GM21737 (cell line): ENCODE measurements around the gene EML5.

Source experiments
- ATAC-seq: cut with Tn5 transposase; IDR thresholded peaks from one replicate; pipeline ENCODE4 v1.9.1; 2021; ENCODE audit warnings: mild to moderate bottlenecking, moderate library complexity; ENCODE audit not compliant: unreplicated experiment

EML5 gene

GRCh38 chr14:88733121-88733520 is 59.6 kb downstream of the EML5 start:
- no peak for ATAC-seq

DNA sequence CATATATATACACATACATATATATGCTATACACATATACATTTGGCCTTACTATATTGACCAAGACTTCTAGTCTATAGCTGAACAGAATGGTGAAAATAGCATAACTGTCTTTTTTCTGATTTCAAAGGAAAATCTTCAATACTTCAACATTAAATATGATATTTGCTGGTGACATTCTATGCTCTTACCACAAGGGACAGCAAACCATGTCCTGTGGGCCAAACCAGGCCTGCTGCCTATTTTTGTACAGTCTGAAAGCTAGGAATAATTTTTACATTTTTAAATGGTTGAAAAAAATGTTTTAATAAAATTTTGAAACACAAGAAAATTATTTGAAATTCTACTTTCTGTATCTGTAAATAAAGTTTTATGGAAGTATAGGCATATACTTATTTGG is 63.6 kb downstream of the EML5 start:
- ATAC-seq, result no peak

DNA sequence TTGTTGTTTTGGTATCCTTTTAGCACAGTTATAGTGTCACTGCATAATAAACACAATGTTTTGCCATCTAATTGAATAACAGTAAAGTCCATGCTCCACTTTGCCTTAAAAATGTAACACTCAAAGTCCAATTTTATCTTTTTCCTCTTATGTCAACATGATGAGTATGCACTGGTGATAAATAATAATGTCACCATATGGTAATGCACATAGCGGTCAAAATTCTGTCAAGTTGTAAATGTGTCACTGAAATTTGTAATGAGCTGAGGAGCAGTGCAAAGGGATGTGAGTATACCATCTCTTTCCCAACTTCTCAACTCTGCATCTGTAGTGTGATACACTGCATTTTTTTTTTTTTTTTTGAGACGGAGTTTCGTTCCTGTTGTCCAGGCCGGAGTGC is 65.7 kb downstream of the EML5 start:
- ATAC-seq, result no peak

DNA sequence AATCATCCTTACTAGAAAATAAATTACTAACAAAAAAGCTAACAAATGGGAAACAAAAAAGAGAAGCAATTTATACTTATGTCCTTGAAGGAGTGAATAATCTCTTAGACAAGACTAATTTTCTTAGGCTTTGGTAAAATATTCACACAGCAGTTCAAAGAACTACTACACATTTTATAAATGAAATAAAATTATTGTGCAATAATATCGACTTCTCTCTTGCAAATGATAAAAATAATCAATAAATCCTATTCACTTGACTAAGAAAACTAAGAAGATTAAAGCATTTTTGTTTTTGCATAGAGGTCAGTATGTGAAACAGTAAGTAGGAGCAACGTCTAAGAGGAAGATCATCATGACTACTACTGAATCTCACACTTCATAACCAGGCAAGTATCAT is 82.0 kb downstream of the EML5 start:
- no peak for ATAC-seq

DNA sequence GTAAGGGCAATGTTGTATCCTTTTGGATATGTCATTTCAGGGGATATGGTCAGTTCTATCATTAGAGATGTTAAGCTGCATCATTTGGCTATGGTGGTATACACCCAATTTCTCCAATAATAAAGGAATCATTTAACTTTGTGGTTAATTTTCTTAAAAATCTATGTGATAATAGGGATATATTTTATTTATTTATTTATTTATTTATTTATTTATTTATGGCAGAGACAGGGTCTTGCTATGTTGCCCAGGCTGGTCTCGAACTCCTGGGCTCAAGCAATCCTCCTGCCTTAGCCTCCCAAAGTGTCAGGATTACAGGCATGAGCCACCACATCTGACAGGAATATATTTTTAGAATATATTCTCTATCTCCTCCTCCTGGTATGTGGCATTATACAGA is 85.7 kb downstream of the EML5 start:
- ATAC-seq, result no peak

DNA sequence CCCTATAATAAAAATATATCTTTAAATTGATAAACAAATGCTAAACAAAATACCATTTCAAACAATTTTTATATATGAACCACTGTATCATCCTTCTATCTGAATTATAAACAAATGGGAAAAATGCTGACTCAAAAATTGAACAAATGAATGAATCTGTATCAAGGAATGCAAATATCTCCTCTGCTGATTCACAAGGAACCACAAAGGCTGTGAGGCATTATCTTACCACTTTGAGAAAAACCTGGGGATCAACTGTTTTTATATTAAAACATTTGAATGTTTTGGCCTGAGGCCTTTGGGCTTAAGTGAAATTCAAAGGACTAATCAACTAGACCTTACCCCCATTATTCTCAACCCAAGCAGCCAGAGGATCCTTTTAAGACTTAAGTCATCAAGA is 86.3 kb downstream of the EML5 start:
- no peak for ATAC-seq

DNA sequence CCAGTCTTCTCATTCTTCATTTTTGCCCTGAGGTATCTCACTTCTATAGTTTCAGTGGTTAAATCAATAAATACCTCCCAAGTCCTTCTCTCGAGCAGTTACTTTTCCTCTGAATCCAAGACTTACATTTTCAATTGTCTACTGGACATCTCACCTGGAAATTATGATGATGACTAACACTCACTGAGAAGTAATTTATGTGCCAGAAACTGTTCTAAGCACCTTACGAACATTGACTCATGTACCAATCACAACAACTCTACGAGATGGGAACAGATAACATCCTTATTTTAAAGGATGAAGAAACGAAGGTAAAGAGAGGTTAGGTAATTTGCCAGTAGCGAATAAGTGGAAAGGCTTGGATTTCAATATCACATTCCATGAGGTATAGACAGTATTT is 94.1 kb downstream of the EML5 start:
- ATAC-seq, result no peak

DNA sequence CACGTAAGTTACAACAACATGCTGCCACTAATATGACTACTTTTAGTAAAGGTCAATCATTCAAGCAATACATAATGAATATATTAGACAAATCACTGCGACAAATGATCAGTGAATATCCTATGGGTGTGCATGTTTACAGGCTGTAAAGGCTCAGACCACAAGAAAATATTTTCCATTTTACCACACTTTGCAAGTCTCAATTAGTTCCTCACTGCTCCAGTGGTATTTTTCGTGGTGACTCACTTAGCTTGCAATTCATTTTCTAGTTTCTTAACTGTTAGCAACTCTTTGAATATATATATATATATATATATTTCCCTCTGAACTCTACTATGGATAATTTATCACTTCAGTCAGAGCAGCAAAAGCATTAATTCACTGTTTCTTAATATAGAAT is 96.9 kb downstream of the EML5 start:
- no peak for ATAC-seq

- ATAC-seq, result no peak
Measured at GRCh38 chr14:88688386-88688785, 104.4 kb downstream of the EML5 start.

DNA sequence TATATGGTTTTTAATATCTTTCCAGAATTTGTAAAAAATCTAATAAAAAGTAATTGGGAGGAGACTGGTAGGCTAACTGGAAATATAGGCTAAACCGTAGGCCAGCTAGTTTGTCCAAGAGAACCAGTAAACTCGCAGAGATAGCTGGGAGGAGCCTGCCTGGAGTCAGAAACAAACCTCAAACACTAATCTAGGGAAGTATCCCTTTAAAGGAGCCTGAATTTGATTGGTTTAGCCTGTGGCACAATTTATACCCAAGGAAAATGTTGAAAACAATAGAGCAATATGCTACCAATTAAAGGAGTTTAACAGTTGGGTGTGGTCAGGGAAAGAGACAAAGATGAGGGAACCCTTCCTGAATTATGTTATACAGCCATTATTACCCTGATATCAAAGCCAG is 109.6 kb downstream of the EML5 start:
- ATAC-seq, result no peak

DNA sequence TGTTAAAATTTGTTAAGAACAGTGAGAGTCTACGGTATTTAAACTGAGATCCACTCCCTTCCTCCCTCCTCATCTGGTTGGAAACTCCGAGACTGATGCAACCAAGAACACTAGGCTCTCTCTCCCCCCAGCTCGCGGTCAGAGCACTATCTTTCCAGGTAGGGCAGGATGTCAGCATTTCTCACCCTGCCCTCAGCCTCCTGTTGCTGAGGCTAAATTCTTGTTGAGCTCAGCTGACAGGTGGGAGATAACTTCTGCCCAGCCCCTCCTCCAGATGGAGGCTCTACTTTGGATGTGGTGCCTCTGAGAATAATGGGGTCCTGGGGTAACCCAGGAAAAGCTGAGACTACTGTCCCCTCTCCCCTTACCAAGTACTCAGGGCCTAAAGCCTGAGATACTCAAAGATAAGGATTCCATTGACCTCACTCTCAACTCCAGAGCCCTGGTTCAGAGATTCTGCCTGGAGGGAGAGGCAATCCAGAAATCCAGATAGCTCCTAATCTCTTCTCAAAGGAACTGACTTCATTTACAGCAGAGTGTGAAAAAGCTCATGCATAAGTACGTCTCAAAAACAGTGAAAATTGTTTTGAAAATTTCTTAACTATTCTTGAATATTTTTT is 110.1 kb downstream of the EML5 start:
- no peak for ATAC-seq

DNA sequence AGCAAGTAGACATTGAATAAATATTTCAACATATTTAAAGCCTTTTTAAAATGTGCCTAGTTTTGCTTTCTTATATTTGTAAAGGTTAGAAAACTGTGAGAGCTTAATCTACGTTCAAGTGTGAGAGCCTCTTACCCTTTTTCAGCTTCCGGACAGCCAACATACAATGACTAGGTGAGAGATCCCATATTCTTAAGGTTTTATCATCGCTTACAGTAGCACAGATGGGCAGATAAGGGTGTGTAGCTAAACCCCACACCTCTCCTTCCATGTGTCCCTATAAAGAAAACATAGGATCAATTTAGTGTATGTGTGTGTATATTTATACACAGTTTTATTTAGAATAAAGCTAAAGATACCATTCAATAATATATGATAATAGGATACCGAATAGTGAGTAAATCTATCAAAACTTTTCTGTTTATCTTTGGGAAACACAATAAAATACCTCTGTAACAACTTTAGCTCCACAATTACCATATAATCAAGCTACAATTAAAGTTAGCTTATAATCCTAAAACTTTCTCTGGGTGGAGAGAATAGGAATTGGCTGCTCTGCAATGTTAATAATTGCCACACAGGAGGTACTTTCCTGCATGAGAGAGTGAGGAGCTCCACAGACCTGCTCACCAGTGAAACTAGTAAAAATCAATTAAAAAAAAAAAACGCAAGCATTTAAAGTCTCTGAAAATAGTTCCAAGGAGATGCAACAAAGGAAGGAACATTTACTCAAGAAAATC is 110.8 kb downstream of the EML5 start:
- ATAC-seq, result no peak

DNA sequence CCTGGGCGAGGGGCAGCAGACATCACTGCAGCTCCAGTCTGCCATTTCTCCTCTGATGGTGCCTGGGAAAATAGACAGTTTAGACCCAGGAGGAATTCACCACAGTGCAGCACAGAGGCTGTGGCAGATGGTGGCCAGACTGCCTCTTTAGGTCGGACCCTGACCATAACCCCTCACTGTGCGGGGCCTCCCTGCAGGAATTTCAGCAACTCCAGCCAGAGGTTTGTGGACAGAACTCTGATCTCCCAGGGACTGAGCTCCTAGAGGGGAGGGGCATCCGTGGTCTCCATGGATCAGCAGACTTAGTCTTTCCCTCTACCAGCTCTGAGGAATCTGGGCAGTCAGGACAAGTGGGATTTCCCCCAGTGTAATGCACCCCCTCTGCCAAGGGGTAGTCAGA is 123.4 kb downstream of the EML5 start:
- no peak for ATAC-seq

GRCh38 chr14:88668448-88669116 is 124.2 kb downstream of the EML5 start:
- ATAC-seq, result peak; percentile 47

GRCh38 chr14:88667555-88668273 is 125.0 kb downstream of the EML5 start:
- peak; percentile 78 for ATAC-seq

GRCh38 chr14:88660056-88660455 is 132.7 kb downstream of the EML5 start:
- no peak for ATAC-seq

- no peak for ATAC-seq
Measured at GRCh38 chr14:88639221-88639620, 153.5 kb downstream of the EML5 start.

GRCh38 chr14:88632512-88632911 is 160.2 kb downstream of the EML5 start:
- no peak for ATAC-seq

DNA sequence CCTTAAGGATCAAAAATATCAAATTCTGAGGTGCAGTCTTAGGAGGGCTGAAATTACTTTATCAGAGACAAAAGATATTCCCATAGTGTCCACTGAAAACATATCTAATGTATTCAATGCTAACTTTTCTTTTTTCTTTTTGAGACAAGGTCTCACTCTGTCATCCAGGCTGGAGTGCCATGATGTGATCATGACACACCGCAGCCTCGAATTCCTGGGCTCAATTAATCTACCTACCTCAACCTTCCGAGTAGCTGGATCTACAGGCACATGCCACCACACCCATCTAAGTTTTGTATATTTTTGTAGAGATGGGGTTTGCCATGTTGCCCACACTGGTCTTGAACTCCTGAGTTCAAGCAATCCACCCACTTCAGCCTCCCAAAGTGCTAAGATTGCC is 161.7 kb downstream of the EML5 start:
- ATAC-seq, result no peak

- ATAC-seq, result no peak
Measured at GRCh38 chr14:88630565-88630964, 162.2 kb downstream of the EML5 start.

DNA sequence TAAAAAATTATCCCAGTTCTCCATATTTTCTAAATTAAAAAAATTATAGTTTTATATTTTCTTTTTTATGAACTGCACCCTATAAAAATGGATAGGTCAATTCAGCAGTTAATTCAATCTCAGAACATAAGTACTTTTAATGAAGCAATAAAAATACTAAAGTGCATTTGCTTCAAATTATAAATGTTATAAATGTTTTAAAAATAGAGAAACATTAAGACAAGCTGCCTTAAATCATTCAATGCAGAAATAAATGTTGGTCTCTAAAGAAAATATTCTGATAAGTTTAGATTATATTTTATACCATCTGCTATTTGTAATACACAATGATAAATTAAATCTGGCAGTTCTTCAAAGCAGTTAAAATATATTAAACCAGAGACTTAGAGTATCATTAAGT is 164.3 kb downstream of the EML5 start:
- no peak for ATAC-seq

DNA sequence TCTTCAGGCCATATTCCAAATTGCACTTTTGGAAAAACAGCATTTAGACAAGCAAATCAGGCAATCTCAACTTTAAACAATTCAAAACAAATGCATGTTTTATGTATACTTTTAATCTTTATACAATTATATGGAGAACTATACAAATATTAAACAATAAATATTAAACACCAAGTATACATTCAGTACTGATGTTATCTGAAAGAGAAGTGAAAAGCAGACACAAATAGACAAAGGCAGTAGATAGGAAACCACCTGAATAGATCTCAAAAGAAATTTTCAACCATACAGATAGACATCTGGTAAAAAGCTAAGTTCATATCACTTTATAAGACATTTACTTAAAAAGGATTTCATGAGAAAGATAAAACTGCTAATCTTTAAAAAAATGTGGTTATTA is 164.7 kb downstream of the EML5 start:
- no peak for ATAC-seq
